ENCODE data around the gene TSKS.

The TSKS gene

DNA sequence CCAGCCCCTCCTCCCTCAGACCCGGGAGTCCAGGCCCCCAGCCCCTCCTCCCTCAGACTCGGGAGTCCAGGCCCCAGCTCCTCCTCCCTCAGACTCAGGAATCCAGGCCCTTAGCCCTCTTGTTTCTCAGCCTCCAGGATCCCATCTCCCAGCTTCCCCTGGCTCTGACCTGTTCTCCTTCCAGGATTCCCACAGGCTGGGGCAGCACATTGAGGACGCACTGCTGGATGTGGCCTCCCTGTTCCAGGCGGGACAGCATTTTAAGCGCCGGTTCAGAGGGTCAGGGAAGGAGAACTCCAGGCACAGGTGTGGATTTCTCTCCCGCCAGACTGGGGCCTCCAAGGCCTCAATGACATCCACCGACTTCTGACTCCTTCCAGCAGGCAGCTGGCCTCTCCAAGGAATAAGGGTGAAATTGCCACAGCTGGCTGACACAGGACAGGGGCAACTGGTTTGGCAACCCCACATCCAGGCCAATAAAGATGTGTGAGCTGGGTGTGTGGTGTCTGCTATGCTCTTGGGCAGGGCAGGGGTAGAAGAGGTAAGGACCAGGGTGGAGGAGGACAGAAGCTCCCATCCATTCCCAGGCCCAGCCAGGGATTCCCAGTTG lies 49.8 kb downstream of the TSKS start:
- no peak for DNase-seq (ENCODE audit: low read depth)
- no peak for TF ChIP-seq CTCF (conservative IDR thresholded peaks at IDR 0.05; ENCODE audit: control insufficient read depth, insufficient read depth, low read depth, low read length)
- no peak overlapping the region for H3K4me3 ChIP-seq (ENCODE audit: control insufficient read depth, low read depth, low read length)

GRCh38 chr19:49712397-49712859 lies 50.7 kb downstream of the TSKS start:
- no peak for TF ChIP-seq CTCF (conservative IDR thresholded peaks at IDR 0.05; ENCODE audit: control insufficient read depth, insufficient read depth, low read depth, low read length)
- peak; percentile 98 for DNase-seq (ENCODE audit: low read depth)
- peak overlapping the region; percentile 46 for H3K4me3 ChIP-seq (ENCODE audit: control insufficient read depth, low read depth, low read length)

- no peak for TF ChIP-seq CTCF (conservative IDR thresholded peaks at IDR 0.05; ENCODE audit: control insufficient read depth, insufficient read depth, low read depth, low read length)
- no peak overlapping the region for H3K4me3 ChIP-seq (ENCODE audit: control insufficient read depth, low read depth, low read length)
- DNase-seq (ENCODE audit: low read depth): peak; percentile 92
Measured at GRCh38 chr19:49710372-49710951, 52.6 kb downstream of the TSKS start.

GRCh38 chr19:49705919-49706318 lies 57.2 kb downstream of the TSKS start:
- TF ChIP-seq CTCF (conservative IDR thresholded peaks at IDR 0.05; ENCODE audit: control insufficient read depth, insufficient read depth, low read depth, low read length): no peak

GRCh38 chr19:49704888-49705642 lies 58.0 kb downstream of the TSKS start:
- TF ChIP-seq CTCF (conservative IDR thresholded peaks at IDR 0.05; ENCODE audit: control insufficient read depth, insufficient read depth, low read depth, low read length): no peak
- H3K4me3 ChIP-seq (ENCODE audit: control insufficient read depth, low read depth, low read length): no peak overlapping the region
- no peak for DNase-seq (ENCODE audit: low read depth)

More at GRCh38 chr19:49705919-49706318, 57.2 kb downstream of the TSKS start:
- H3K4me3 ChIP-seq (ENCODE audit: control insufficient read depth, low read depth, low read length): no peak overlapping the region
- no peak for DNase-seq (ENCODE audit: low read depth)

GRCh38 chr19:49701271-49701786 lies 61.8 kb downstream of the TSKS start:
- TF ChIP-seq CTCF (conservative IDR thresholded peaks at IDR 0.05; ENCODE audit: control insufficient read depth, insufficient read depth, low read depth, low read length): no peak
- H3K4me3 ChIP-seq (ENCODE audit: control insufficient read depth, low read depth, low read length): no peak overlapping the region
- DNase-seq (ENCODE audit: low read depth): no peak

Measured in fibroblast of mammary gland (primary cell).